ENCODE measurements around the gene SEMA4A.
A peak's percentile ranks its signal among the peaks of the same experiment; 100 is the strongest.

SEMA4A gene

DNA sequence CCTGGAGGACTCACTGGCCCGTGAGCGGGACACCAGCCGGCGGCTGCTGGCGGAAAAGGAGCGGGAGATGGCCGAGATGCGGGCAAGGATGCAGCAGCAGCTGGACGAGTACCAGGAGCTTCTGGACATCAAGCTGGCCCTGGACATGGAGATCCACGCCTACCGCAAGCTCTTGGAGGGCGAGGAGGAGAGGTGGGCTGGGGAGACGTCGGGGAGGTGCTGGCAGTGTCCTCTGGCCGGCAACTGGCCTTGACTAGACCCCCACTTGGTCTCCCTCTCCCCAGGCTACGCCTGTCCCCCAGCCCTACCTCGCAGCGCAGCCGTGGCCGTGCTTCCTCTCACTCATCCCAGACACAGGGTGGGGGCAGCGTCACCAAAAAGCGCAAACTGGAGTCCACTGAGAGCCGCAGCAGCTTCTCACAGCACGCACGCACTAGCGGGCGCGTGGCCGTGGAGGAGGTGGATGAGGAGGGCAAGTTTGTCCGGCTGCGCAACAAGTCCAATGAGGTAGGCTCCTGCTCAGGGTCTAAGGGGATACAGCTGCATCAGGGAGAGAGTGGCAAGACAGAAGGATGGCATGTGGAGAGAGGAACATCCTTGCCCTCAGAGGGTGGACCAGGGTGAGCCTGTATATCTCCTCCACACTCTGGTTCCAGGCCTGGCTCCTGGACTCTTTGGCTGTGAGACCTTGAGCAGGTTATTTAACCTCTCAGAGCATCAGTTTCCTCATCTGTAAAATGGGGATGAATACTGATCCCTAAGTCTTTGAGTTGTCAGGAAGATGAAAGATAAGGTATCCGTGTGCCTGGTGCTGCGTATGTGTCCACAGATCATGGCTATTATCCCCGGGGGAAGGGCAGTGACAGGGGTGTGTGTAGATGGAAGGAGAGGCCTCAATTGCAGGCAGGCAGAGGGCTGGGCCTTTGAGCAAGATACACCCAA, 17.2 kb upstream of the SEMA4A start:
- DNase-seq (ENCODE audit: low spot score) = no peak

DNA sequence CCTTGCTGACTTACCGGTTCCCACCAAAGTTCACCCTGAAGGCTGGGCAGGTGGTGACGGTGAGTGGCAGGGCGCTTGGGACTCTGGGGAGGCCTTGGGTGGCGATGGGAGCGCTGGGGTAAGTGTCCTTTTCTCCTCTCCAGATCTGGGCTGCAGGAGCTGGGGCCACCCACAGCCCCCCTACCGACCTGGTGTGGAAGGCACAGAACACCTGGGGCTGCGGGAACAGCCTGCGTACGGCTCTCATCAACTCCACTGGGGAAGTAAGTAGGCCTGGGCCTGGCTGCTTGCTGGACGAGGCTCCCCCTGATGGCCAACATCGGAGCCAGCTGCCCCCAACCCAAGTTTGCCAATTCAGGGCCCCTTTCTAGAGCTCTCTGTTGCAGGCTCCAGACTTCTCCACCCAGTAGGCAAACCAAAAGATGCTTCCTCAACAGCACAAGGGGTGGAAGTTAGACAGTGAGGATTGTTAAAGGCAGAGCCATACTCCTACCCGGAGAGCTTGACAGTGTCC, 16.4 kb upstream of the SEMA4A start:
- DNase-seq (ENCODE audit: low spot score) = no peak

DNA sequence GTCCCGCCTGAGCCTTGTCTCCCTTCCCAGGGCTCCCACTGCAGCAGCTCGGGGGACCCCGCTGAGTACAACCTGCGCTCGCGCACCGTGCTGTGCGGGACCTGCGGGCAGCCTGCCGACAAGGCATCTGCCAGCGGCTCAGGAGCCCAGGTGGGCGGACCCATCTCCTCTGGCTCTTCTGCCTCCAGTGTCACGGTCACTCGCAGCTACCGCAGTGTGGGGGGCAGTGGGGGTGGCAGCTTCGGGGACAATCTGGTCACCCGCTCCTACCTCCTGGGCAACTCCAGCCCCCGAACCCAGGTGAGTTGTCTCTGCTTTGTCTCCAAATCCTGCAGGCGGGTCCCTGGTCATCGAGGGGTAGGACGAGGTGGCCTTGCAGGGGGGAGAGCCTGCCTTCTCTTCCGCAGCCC, 14.9 kb upstream of the SEMA4A start:
- no peak for DNase-seq (ENCODE audit: low spot score)

DNA sequence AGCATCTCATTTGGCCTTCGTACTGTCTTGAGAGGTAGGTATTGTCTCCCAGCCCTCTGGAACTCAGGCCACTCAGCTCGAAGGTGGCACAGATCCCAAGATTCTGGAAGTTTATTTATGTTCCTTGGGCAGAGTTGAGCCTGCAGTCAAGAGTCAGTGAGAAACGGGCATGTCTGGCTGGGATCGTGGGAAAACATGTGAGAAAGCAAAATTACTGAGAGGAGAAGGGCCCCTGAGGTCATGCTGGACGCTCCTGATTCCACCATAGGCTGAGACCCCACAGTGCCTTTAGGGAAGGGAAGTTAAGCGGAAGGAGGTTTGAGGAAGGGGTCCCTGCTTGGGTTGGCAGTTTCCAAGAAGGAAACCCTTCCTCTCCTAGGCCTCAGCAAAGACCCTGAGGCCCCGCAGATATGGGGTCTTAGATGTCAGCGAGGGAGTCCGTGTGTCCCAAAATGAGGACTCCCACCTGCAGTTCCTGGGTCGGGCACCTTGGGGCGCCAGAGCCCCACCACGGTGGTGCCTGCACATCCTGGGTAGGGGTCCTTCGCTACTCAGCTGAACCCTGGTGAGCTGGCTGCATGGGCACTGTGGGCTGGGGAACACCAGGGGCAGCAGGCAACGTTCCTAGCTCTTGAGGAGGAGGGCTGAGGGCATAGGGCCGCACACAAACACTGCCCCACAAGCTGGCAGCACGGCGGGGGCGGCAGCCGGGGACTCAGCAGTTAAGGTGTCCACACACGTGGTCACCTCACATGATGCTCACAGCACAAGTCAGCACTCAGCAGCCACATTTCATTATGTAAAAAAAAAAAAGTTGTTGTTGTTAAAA, 12.3 kb upstream of the SEMA4A start:
- no peak for DNase-seq (ENCODE audit: low spot score)

DNA sequence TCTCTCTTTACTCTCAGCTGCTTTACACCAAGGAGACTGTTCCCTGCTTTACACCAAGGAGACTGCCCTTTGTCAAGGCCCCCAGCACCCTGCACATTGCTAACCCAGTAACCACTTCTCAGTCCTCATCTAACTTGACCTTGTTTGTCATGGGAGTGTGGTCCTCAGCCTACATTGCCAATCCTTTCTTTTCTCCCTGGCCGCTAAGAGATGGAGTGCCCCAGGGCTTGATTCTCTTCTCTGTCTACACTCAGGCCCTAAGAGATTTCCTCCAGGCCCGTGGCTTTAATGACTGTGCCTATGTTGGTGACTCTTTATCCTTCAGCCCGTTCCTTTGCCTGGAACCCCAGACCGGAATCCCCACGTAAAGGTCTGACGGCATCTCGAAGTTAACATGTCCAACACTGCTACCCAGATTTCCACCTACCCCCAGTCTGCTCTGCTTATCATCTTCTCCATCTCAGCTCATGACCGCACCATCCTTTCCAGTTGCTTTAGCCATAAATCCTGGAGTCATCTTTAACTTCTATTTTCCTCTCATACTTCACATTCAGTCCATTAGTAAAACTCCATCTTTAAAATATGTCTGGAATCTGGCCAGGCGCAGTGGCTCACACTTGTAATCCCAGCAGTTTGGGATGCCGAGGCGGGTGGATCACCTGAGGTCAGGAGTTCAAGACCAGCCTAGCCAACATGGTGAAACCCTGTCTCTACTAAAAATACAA, 9.5 kb upstream of the SEMA4A start:
- DNase-seq (ENCODE audit: low spot score) = no peak

DNA sequence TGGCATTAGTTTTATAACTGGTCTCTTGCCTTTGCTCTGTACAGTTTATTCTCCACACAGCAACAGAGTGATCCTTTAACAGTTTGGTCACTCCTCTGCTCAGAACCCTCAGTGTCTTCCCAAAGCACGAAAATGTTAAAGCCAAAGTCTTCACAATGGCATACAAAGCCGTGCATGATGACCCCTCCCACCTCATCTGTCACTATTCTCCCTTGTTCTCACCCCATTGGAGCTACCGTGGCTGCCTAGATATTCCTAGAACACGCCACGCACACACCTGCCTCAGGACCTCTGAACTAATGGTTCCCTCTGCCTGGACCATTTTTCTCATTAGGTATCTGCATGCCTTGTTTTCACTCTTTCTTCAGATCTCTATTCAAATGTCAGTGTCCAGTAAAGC, 8.6 kb upstream of the SEMA4A start:
- no peak for DNase-seq (ENCODE audit: low spot score)

DNA sequence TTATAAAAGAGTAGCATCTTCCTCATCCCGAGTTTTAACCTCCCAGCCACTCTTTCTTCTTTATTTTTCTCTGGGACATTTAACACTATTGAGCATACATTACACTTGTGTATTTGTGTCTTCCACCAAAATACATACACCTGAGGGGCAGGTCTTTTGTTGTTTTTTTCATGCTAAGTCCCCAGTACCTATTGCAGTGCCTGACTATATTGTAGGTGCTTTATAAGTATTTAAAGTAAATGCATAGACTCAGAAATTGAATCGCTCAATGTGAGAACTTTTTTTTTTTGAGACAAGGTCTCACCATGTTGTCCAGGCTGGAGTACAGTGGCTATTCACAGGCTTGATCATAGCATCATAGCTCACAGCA, 7.8 kb upstream of the SEMA4A start:
- no peak for DNase-seq (ENCODE audit: low spot score)

DNA sequence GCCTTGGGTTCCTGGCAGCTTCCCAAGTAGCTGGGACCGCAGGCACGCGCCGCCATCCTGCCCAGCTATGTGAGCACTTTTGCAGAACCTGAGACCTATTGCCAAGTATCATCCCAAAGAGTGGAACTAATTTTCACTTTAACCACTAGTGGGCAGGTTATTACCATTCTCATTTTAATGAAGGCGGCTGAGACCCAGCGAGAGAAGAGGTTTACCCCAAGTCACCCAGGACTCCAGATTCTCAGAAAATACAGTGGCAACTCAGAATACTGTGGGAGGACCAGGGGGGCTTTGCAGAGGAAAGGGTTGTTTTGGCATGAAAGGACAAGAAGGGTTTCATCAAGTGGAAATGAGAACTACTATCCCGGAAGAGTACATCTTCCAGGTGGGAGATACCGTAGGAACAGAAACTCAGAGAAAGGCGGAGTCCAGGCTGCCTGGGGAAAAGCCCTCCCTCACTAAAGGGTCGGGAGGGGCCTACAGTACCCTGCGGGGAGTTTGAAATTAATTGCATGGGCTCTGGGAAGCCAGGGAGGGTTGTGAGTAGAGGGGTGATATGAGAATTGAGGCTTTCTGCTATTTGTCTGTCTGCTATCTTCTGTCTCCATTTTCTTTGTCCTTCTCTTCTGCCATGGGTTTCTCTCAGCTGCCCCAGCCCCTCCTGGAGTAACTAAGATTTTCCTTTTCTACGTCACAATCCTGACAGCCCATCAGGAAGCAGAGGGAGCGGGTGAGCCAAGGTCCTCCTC, 7.2 kb upstream of the SEMA4A start:
- DNase-seq (ENCODE audit: low spot score) = peak; percentile 91

DNA sequence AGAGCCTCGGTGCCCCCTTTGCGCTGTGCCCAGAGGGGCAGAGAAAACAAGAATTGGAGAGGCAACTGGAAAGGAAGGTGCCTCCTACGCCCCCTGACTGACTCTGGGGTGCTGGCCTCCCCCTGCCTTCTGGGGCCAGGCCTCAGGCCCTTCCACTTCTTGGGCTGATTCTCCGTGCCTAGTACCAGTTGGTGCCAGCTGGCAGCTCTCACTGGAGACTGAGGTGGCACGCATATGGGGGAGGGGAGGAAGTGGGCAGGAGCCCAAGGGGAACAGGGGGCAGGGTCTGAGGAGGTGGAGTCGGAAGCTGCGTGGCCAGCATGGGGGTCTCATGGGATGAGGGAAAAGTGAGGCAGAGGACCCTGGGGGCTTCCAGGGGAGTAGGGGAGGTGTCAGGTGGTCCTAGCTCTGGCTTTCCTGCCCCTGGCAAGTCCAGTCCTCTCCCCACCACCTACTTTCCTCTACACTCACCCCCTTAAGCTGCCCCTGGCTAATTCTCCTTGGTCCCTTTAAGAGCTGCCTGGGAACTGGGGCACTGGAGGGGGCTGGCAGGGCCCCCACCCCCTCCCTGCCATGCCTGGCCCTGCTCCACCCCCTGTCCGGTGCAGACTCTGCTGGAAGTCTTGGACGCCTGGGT, 6.5 kb upstream of the SEMA4A start:
- DNase-seq (ENCODE audit: low spot score) = no peak

DNA sequence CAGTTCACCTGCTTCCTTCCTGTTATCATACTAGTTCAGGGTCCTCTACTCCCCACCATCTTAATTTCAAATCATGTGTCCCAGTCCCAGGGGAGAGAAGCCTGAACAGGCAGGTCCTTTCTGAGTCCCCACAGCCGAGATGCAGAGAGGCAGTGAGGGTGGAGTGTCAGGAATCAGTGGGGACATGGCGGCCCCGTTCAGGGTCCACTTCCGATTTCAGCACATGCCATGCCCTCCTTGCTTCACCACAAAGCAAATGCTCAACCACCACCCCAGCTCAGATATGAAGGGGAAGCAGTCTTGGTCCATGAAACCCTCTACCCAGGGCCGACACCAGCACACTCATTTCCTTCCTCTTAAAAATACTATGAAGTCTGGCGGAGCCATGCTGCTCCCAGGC, 5.2 kb upstream of the SEMA4A start:
- no peak for DNase-seq (ENCODE audit: low spot score)

DNA sequence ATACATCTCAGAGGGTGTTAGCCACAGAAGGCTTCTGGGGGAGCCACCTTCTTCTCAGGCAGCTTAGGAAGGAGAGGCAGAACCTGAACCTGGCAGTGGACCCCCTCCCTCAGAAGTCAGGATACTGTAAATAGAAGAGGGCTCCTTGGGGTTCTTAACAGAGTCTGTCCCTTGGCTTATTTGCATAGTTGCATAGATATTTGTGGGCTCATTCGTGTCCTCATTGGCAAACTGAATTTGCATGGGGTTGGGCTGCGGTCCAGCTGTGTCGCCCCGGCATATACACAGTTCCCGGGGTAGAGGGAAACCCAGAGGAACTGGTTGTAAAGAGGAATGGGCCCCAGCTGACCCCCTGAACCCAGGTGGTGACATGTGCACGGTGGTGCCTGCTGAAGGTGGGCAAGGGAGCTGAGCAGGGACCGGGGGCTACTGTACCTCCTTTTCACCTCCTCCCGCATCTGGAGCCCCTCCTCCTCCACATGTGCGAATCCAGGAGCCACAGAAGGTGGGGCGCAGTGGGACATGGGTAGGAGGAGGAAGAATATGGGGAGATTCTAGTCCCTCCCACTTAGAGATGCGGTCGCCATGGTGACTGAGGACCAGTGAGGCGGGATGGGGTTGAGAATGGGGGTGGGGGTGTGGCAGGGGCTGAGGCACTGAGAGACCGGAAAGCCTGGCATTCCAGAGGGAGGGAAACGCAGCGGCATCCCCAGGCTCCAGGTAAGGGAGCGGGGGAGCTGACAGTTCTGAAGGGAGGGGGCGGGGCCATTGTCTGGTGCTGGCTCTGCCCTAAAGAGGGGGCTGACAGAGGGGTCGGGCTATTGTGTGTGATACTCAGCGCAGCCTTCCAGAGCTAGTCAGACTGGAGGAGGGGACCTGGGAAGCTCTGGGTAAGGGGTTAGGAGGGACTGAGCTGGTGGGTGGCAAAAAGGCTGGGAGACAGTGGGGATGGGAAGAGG, 3.7 kb upstream of the SEMA4A start:
- DNase-seq (ENCODE audit: low spot score) = no peak

DNA sequence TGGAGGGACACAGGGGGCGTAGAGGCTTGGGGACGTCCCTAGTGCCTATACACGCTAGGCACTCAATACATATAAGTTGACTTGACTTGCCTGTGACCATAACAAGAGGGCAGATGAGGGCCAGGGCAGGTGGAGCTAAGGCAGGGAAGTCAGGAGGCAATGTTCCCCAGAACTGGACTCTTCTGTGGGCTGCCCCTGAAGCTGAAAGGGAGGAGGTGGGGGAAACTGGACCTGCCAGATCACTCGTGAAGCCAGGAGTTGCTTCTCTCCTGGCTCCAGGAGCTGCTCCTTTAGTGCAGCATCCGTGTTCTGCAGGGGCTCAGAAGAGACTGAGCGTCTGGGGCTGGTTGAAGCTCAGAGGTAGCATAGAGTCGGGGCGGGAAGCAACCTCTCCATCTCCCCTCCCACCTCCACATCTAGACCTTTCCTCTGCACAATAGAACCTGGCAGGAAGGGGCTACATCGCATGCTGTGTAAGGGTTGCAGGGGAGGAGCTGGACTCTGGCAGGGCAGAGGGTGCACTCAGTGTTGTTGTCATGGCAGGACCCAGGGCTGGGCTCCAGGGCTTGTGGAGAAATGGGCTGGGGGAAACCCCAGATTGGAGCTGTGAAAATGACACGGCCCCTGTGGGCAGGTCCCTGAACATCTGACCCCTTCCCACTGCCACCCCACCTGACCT, 2.9 kb upstream of the SEMA4A start:
- no peak for DNase-seq (ENCODE audit: low spot score)

DNA sequence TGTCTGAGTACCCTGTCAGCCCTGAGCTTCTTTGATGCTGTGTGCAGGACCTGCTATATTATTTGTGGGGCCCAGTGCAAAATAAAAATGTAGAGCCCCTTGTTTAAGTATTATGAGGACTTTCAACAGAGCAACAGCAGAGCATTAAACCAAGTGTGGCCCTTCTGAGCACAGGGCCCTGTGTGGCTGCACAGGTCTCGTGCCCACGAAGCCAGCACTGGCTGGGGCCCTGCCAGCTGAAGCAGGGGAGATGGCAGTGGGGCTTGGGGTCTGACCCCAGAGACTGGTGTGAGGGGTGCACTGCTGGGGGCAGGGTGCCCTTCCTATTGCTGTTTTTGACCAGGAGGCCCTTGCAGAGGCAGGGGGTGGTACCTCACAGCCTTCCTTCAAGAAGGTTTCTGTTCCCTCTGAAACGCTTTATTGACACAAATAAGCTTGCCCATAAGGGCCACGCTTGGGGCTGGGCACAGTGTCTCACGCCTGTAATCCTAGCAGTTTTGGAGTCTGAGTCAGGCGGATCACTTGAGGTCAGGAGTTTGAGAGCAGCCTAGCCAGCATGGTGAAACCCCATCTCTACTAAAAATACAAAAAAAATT, 2.2 kb upstream of the SEMA4A start:
- no peak for DNase-seq (ENCODE audit: low spot score)

DNA sequence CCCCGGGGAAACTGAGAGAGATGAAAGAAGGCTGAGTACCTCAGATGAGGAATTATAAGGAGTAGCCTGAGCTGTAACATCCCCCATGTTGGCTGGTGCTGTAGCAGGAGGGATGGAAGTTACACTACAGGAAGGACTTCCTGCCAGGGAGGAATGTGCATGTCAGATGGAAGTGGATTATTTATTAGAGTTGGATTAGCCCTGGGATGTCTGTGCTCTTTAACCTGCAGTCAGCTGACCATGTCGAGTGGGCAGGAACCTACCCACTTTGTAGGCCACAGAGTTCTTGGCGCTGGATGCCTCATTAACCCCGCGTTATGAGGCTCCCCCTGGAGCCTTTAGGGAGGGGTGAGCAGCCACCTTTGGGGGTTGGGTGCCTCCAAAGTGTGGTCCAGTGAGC, 757 bp upstream of the SEMA4A start:
- no peak for DNase-seq (ENCODE audit: low spot score)

DNA sequence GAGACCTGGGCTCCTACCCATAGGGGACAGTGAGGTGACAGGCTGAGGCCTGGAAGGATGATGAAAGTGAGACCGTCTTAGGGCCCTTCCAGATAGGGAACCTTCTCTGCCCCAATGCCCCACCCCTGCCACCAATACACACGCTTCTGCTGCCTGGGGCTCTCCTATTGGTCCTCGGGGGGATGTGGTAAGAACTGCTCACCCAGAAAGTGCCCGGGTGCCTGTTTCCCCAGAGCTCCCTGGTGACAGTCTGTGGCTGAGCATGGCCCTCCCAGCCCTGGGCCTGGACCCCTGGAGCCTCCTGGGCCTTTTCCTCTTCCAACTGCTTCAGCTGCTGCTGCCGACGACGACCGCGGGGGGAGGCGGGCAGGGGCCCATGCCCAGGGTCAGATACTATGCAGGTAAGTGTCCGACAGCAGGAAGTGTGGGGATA, 948 bp downstream of the SEMA4A start:
- no peak for DNase-seq (ENCODE audit: low spot score)

DNA sequence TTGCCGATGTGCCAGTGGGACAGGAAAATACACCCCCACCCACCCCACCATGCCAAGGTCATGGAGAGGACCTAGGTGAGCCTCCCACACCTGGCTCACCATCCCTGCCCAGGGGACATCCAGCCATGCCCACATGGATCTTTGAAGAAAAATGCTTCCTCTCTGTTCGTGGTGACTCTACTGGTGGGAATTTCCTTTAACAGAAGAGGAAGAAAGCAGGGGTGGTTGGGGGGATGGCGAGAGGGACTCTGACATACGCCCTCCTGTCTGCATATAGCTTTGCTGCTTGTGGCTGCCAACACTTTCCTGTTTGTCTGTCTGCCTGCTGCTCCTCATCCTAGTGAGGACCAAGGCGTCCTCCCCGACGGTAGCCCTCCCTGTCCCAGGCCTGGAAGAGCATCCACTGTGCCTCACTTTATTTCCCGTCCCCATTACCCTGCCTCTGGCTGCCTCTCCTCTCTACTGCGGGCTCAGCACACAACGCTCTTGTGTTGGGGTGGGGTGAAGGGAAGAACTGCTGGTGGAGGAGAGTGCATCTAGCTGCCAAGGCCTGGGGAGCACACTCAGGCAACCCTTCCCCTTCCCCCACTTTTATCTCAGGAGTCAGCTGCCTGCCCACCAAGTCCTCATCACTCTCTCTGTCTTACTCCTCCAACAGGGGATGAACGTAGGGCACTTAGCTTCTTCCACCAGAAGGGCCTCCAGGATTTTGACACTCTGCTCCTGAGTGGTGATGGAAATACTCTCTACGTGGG, 2.5 kb downstream of the SEMA4A start:
- DNase-seq (ENCODE audit: low spot score) = no peak

DNA sequence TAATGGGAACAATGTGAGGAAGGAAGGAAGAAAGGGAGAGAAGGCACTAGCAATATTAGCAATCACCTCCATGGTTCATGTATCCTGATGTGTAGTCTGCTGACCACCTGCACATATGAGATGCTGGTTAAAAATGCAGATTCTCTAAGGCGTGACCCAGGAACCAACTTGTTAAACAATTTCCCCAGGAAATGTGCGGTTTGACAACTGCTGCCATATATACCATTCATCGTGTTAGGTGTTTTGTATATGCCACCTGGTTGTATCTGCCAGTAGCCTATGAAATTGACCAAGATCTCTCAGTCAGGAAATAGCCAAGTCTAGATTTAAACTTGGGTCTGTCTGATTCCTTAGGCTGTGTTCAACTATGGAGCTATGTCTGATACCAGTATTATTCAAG, 4.1 kb downstream of the SEMA4A start:
- DNase-seq (ENCODE audit: low spot score) = no peak

DNA sequence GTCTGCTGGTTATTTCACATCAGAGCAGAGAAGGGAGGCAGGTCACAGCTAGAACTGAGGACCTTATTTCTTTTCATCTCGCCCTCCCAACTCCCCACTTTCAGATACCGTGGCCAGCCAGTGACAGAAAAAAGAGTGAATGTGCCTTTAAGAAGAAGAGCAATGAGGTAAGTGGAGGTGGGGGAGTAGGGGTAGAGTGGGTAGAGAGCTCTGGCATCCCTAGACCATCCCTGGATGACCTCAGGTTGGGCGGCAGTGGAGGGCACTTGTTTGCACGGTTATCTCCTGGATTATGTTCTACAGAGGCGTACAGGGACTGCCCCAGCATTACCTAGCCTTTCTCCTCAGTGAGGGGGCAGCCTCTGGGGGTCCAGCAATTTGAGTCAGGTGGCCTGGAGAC, 4.6 kb downstream of the SEMA4A start:
- DNase-seq (ENCODE audit: low spot score) = no peak
